Measurements from ENCODE around the gene SH3RF2.

The SH3RF2 gene

DNA sequence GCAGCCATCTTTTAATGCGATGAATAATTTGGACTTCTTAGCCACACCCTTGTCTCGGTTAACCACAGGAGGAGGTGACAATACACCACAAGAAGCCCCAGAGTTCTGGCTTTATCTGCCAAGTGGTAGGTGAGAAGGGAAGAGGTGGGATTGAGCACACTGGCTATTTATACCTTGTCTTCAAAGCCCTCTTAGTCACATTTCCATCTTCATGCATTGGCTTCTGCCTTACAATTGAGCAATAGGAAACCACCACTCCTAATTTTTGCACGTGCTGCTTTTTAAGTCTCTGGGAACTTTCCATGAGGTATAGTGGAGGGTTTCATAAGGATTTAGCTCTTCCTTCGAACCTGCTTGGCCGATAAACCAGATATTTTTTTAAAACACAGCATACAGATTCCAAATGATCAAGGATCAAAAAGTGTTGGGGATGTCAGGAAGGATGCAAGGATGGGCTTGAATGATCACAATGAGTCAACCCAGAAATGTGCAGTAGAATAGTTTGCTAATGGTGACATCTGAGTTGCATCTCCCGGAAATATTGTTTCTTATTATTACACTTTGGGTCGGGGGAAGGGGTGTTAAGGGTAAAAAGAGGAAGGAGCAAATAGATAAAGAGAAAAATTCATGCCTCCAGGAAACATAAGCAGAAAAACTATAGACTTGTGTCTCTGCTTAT, 143.5 kb downstream of the SH3RF2 start:
- peaks cover 4% of the 10 kb centered on the region for H3K27me3 ChIP-seq (ENCODE audit: control insufficient read depth, insufficient read depth, low read length)
- H3K4me1 ChIP-seq (ENCODE audit: control insufficient read depth, insufficient read depth, low read length) = peaks cover 43% of the 10 kb centered on the region
- no peak overlapping the region for H3K9ac ChIP-seq (ENCODE audit: low read length)
- no peak overlapping the region for H3K4me3 ChIP-seq (ENCODE audit: low read depth, low read length)
- no peaks in the 10 kb centered on the region for H3K36me3 ChIP-seq (ENCODE audit: control insufficient read depth, insufficient read depth, low read length)
- no peaks in the 10 kb centered on the region for H3K9me3 ChIP-seq (ENCODE audit: control insufficient read depth, insufficient read depth, low read depth, low read length)
- no peak overlapping the region for H3K27ac ChIP-seq (ENCODE audit: low read depth, low read length)

DNA sequence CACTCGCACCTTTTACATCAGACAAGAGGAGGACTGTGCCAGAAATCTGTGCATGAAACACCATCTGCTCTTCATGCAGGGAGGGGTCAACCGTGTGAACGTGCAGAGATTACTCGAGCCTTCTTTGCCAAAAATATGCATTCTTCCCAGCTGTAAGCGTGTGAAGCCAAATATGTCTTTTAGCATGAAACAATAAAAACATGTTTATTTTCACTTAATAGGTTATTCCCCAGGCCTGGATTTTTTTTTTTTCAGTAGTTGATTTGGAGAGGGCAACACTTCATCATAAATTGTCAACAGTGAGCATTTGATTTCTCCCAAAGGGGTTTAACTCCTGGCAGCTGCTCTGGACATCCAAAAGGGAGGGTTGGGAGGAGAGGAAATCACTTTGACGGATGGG, 145.2 kb downstream of the SH3RF2 start:
- Histone ChIP-seq H3K9me3 (ENCODE audit: control insufficient read depth, insufficient read depth, low read depth, low read length) (no peaks in the 10 kb centered on the region), H3K36me3 (ENCODE audit: control insufficient read depth, insufficient read depth, low read length) (no peaks in the 10 kb centered on the region), H3K9ac (ENCODE audit: low read length) (no peak overlapping the region), H3K27me3 (ENCODE audit: control insufficient read depth, insufficient read depth, low read length) (no peaks in the 10 kb centered on the region), H3K4me1 (ENCODE audit: control insufficient read depth, insufficient read depth, low read length) (peaks cover 28% of the 10 kb centered on the region), H3K27ac (ENCODE audit: low read depth, low read length) (no peak overlapping the region), H3K4me3 (ENCODE audit: low read depth, low read length) (no peak overlapping the region)

DNA sequence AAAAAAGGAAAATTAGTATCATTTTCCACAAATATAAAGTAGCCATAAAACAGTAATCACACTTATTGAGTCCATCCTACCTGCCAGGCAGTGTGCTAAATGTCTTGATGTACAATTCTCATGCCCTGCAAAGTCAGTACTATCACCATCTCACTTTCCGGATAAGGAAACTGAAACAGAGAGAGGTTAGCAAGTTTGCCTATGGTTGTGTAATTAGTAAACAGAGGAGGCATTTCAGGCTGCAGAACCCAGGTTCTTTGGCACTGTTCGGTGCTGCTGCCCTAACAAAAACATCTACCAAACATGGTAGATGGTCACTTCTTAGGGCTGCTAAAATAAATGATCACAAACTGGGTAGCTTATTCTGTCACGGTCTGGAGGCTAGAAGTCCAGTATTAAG, 146.4 kb downstream of the SH3RF2 start:
- no peaks in the 10 kb centered on the region for H3K27me3 ChIP-seq (ENCODE audit: control insufficient read depth, insufficient read depth, low read length)
- H3K9ac ChIP-seq (ENCODE audit: low read length) = no peak overlapping the region
- H3K4me1 ChIP-seq (ENCODE audit: control insufficient read depth, insufficient read depth, low read length) = peaks cover 21% of the 10 kb centered on the region
- H3K27ac ChIP-seq (ENCODE audit: low read depth, low read length) = no peak overlapping the region
- no peak overlapping the region for H3K4me3 ChIP-seq (ENCODE audit: low read depth, low read length)
- H3K36me3 ChIP-seq (ENCODE audit: control insufficient read depth, insufficient read depth, low read length) = no peaks in the 10 kb centered on the region
- no peaks in the 10 kb centered on the region for H3K9me3 ChIP-seq (ENCODE audit: control insufficient read depth, insufficient read depth, low read depth, low read length)

DNA sequence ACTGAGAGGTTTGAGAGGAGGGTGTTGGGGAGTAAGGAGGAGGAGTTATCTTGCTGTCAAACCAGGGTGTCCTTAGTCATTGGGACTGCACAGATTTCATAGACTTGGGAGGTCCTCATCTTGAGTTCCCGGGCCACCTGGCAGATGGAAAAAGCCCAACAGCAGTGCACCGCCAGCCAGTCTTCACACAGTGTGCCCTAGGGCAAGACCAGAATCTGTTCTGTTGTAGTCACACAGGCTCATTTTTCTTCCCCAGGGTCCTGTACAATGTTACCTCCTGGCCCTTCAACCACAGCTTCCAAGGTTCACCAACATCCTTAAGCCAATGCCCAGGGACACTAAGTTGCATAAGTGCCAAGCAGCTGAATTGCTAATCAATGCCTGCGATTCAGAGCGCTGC, 148.0 kb downstream of the SH3RF2 start:
- Histone ChIP-seq H3K4me1 (ENCODE audit: control insufficient read depth, insufficient read depth, low read length) (peaks cover 7% of the 10 kb centered on the region), H3K27me3 (ENCODE audit: control insufficient read depth, insufficient read depth, low read length) (no peaks in the 10 kb centered on the region), H3K9me3 (ENCODE audit: control insufficient read depth, insufficient read depth, low read depth, low read length) (no peaks in the 10 kb centered on the region), H3K36me3 (ENCODE audit: control insufficient read depth, insufficient read depth, low read length) (no peaks in the 10 kb centered on the region), H3K4me3 (ENCODE audit: low read depth, low read length) (no peak overlapping the region), H3K27ac (ENCODE audit: low read depth, low read length) (no peak overlapping the region), H3K9ac (ENCODE audit: low read length) (no peak overlapping the region)

DNA sequence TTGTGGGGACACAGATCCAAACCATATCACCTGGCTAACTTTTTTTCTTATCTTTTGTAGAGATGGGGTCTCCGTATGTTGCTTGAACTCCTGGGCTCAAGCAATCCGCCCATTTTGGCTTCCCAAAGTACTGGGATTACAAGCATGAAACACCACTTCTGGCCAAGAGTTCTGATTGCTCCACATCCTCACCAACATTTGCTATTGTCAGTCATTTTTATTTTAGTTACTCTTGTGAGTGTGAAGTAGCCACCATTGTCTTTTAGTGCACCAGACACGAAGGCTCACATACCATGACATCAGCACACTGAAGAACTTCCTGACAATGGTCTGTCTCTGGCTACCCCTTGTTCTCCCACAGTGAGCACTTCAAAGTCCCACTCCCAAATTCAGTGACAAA, 151.7 kb downstream of the SH3RF2 start:
- no peak overlapping the region for H3K9ac ChIP-seq (ENCODE audit: low read length)
- H3K27ac ChIP-seq (ENCODE audit: low read depth, low read length) = no peak overlapping the region
- no peaks in the 10 kb centered on the region for H3K36me3 ChIP-seq (ENCODE audit: control insufficient read depth, insufficient read depth, low read length)
- no peaks in the 10 kb centered on the region for H3K27me3 ChIP-seq (ENCODE audit: control insufficient read depth, insufficient read depth, low read length)
- no peaks in the 10 kb centered on the region for H3K4me1 ChIP-seq (ENCODE audit: control insufficient read depth, insufficient read depth, low read length)
- H3K4me3 ChIP-seq (ENCODE audit: low read depth, low read length) = no peak overlapping the region
- no peaks in the 10 kb centered on the region for H3K9me3 ChIP-seq (ENCODE audit: control insufficient read depth, insufficient read depth, low read depth, low read length)

DNA sequence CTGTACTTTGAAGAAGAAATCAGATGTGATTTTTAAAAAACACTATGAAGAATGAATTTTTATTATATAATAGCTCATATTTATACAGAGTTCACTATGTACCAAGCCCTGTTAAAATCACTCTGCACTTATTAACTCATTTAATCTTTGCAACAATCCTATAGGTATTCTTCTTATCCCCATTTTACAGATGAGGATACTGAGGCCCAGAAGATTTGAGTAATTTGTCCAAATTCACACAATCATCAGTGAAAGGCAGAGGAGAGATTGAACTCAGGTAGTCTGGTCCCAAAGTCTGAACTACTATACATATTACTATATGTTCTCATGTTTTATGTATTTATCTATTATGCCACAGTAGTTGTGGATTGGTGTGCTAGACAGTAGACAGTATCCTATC, 152.9 kb downstream of the SH3RF2 start:
- Histone ChIP-seq H3K27ac (ENCODE audit: low read depth, low read length) (no peak overlapping the region), H3K27me3 (ENCODE audit: control insufficient read depth, insufficient read depth, low read length) (no peaks in the 10 kb centered on the region), H3K4me1 (ENCODE audit: control insufficient read depth, insufficient read depth, low read length) (no peaks in the 10 kb centered on the region), H3K4me3 (ENCODE audit: low read depth, low read length) (no peak overlapping the region), H3K36me3 (ENCODE audit: control insufficient read depth, insufficient read depth, low read length) (no peaks in the 10 kb centered on the region), H3K9ac (ENCODE audit: low read length) (no peak overlapping the region), H3K9me3 (ENCODE audit: control insufficient read depth, insufficient read depth, low read depth, low read length) (no peaks in the 10 kb centered on the region)

DNA sequence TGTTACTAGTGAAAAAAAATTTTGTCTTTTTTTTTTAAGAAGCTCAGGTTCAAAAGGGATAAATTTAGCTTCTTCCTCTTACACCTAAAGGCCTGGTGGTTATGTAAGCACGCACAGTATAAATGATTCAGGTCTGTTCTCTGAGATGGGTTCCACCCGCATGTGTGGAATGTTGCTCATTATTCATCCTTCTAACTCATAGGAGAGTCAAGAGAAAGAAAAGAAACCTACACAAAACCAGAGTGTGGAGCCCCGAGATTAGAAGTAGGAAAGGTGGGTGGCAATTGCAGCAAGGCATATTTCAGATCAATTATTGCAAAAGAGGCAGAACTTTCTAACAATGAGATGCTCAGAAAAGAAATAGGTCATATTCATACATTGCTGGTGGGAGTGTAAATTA, 155.5 kb downstream of the SH3RF2 start:
- no peak overlapping the region for H3K4me3 ChIP-seq (ENCODE audit: low read depth, low read length)
- H3K27ac ChIP-seq (ENCODE audit: low read depth, low read length) = no peak overlapping the region
- no peaks in the 10 kb centered on the region for H3K36me3 ChIP-seq (ENCODE audit: control insufficient read depth, insufficient read depth, low read length)
- H3K4me1 ChIP-seq (ENCODE audit: control insufficient read depth, insufficient read depth, low read length) = no peaks in the 10 kb centered on the region
- H3K27me3 ChIP-seq (ENCODE audit: control insufficient read depth, insufficient read depth, low read length) = no peaks in the 10 kb centered on the region
- H3K9me3 ChIP-seq (ENCODE audit: control insufficient read depth, insufficient read depth, low read depth, low read length) = no peaks in the 10 kb centered on the region
- no peak overlapping the region for H3K9ac ChIP-seq (ENCODE audit: low read length)

DNA sequence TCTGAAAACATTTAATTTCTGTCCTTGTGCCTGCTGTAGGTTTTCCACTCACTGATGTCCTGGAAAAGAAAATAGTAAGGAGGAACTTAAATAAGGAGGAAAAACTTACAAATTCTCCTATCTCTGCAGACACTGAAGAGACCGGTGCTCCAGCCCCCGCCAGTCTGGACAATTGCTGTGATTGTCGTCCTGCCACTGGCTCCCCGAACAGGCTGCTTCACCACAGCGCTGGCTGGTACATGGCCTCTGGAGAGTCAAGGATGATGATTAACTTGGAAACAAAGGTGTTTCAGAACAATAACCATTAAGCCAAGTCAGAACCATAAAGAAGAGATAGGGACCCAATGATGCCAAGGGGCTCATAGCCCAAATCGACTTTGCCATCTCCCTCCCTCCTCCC, 161.7 kb downstream of the SH3RF2 start:
- Histone ChIP-seq H3K36me3 (ENCODE audit: control insufficient read depth, insufficient read depth, low read length) (no peaks in the 10 kb centered on the region), H3K4me1 (ENCODE audit: control insufficient read depth, insufficient read depth, low read length) (peaks cover 14% of the 10 kb centered on the region), H3K27me3 (ENCODE audit: control insufficient read depth, insufficient read depth, low read length) (no peaks in the 10 kb centered on the region), H3K9ac (ENCODE audit: low read length) (no peak overlapping the region), H3K27ac (ENCODE audit: low read depth, low read length) (no peak overlapping the region), H3K9me3 (ENCODE audit: control insufficient read depth, insufficient read depth, low read depth, low read length) (no peaks in the 10 kb centered on the region), H3K4me3 (ENCODE audit: low read depth, low read length) (no peak overlapping the region)

DNA sequence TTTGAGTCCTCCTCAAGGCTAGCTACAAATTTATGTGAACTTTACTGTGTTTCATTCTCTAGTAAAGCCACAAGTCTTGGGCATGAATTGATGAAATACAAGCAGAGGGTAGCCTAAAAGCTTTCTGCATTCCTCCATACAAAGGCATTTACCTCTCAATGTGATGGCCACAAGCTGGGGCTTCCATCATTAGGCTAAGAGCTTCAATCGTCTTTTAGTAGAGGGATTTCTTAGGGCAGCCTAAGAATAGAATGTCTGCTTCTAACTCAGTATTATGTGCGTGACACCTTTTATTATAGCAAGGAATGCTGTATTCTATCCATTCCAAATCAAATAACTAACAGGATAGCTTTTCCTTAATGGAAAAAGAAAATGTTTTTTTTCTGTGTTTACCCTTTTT, 165.3 kb downstream of the SH3RF2 start:
- H3K9ac ChIP-seq (ENCODE audit: low read length) = no peak overlapping the region
- no peaks in the 10 kb centered on the region for H3K9me3 ChIP-seq (ENCODE audit: control insufficient read depth, insufficient read depth, low read depth, low read length)
- no peak overlapping the region for H3K4me3 ChIP-seq (ENCODE audit: low read depth, low read length)
- H3K36me3 ChIP-seq (ENCODE audit: control insufficient read depth, insufficient read depth, low read length) = peaks cover 4% of the 10 kb centered on the region; the same call in 1 of the 2 replicates
- no peaks in the 10 kb centered on the region for H3K27me3 ChIP-seq (ENCODE audit: control insufficient read depth, insufficient read depth, low read length)
- H3K27ac ChIP-seq (ENCODE audit: low read depth, low read length) = no peak overlapping the region
- peaks cover 14% of the 10 kb centered on the region for H3K4me1 ChIP-seq (ENCODE audit: control insufficient read depth, insufficient read depth, low read length)

DNA sequence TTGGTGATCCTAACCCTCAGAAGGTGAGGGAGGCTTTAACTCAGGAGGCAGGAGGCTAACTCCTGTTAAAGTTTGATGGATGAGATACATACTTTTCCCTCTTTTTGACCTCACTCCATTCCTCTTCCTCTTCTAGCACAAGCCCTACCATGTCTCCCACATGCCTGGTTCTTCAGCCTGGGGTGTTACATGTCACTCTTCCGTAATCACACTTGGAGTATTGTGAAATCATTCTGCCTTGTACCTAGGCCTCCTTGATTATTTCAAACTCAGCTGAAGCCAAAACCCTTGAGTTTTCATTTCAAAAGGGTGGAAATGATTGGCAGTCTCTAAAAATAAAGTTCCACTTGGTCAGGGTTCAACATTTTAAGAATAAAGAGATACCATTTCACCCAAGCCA, 167.2 kb downstream of the SH3RF2 start:
- H3K4me1 ChIP-seq (ENCODE audit: control insufficient read depth, insufficient read depth, low read length) = peaks cover 14% of the 10 kb centered on the region
- no peak overlapping the region for H3K9ac ChIP-seq (ENCODE audit: low read length)
- H3K9me3 ChIP-seq (ENCODE audit: control insufficient read depth, insufficient read depth, low read depth, low read length) = no peaks in the 10 kb centered on the region
- no peak overlapping the region for H3K27ac ChIP-seq (ENCODE audit: low read depth, low read length)
- H3K4me3 ChIP-seq (ENCODE audit: low read depth, low read length) = no peak overlapping the region
- no peaks in the 10 kb centered on the region for H3K27me3 ChIP-seq (ENCODE audit: control insufficient read depth, insufficient read depth, low read length)
- peaks cover 4% of the 10 kb centered on the region; the same call in 1 of the 2 replicates for H3K36me3 ChIP-seq (ENCODE audit: control insufficient read depth, insufficient read depth, low read length)

DNA sequence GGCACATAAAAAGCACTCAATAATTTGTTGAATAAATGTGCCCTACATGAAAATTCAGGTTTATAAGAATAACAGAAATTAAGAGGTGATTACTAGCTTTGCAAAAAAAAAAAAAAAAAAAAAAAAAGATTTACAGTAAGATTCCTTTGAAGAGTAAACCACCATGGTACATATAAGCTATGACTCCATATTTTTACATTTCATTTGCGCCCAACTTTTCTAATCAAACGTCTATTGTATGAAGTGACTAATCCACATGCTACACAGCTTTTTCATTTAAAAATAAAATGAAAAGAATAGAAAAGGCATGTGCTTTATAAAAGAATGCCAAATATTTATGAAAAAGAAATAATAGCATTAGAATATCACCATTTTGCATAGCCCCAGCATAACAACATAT, 169.1 kb downstream of the SH3RF2 start, which contains the start of gene PLAC8L1:
Gene PLAC8L1, minus strand, starts transcription at position 101 of the 400 bp plus-strand sequence. CDS start 1,266 bp downstream, outside the sequence.
- Histone ChIP-seq H3K4me3 (ENCODE audit: low read depth, low read length) (no peak within 1 kb of the TSS), H3K27me3 (ENCODE audit: control insufficient read depth, insufficient read depth, low read length) (no peaks in the 10 kb centered on the region), H3K9ac (ENCODE audit: low read length) (no peak within 1 kb of the TSS), H3K4me1 (ENCODE audit: control insufficient read depth, insufficient read depth, low read length) (peaks cover 14% of the 10 kb centered on the region), H3K36me3 (ENCODE audit: control insufficient read depth, insufficient read depth, low read length) (peaks cover 4% of the 10 kb centered on the region; the same call in 1 of the 2 replicates), H3K27ac (ENCODE audit: low read depth, low read length) (no peak within 1 kb of the TSS), H3K9me3 (ENCODE audit: control insufficient read depth, insufficient read depth, low read depth, low read length) (no peaks in the 10 kb centered on the region)

All from HUES6 (cell line).